ENCODE measurements around the gene COX6A1. TPM values are rescaled to one million over a fixed set of nuclear protein-coding genes. Genes with fewer than 3 reads are reported as not detected.

COX6A1 gene
- total RNA-seq, 1 experiment from 2014 or later = 464 TPM

DNA sequence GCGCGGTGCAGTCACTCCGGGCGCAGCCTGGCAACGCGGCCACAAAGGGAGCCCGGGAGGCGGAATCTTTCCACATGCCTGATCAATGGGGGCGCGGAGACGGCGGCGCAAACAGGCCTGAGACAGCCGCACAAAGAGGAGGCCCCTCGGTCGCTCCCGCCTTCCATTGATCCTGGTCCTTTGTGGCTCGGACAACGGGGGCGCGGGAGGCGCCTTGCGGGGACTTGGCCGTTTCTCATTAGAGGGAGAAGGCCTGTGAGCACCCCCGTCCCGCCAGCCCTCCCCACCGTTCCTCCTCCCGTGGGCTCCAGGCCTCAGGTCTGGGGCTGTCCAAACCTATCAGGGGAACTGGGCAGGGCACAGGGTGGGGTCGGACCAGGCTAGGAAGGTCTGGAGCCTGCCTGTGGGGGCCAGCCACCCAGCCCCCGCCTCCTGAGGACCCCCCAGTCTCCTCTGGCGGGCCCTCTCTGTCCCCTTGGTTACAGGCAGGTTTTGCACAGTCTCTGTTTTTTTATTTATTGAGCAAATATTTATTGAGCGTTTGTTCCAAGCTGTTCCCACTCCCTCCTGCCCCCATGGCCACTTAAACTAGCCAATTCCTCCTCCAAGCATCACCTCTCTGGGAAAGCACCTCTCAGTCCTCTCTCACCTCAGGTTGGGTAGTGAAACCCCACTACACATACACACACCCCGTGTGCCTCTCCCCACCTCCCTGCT lies 39.9 kb upstream of the COX6A1 start:
- no peaks in the 10 kb centered on the region for H3K36me3 ChIP-seq (ENCODE audit: control insufficient read depth in 1 of 2, insufficient read depth in 2 of 2, low read length in 2 of 2)
- no peaks in the 10 kb centered on the region for H3K4me1 ChIP-seq (ENCODE audit: control insufficient read depth in 1 of 2, insufficient read depth in 2 of 2, low read length in 2 of 2)
- BruUV-seq (replicated peaks) = no TSS peak
- intact Hi-C loops (cut with micrococcal nuclease) = no loop called here
- no peak overlapping the region for H3K9ac ChIP-seq (ENCODE audit: low read length)
- no peak for DNase-seq (ENCODE audit: low read depth, low spot score)
- no peaks in the 10 kb centered on the region for H4K20me1 ChIP-seq (ENCODE audit: insufficient read depth)
- no peaks in the 10 kb centered on the region for H3K27me3 ChIP-seq (ENCODE audit: insufficient read depth, low read length)
- no peaks in the 10 kb centered on the region for H3K9me3 ChIP-seq (ENCODE audit: control insufficient read depth in 1 of 2, insufficient read depth in 1 of 2, low read depth in 1 of 2, low read length in 2 of 2)
- H2AFZ ChIP-seq (ENCODE audit: low read depth, low read length, poor library complexity, severe bottlenecking) = no peak overlapping the region
- H3K9me2 ChIP-seq (ENCODE audit: insufficient read depth) = no peaks in the 10 kb centered on the region
- no peak overlapping the region for H3K4me2 ChIP-seq (ENCODE audit: low read length)
- H3K4me3 ChIP-seq (replicated peaks in 1 of 2; ENCODE audit: low read depth in 1 of 2, low read length in 2 of 2) = no peak overlapping the region
- H3K79me2 ChIP-seq (ENCODE audit: insufficient read depth, low read length) = no peaks in the 10 kb centered on the region
- ChIA-PET RAD21 (ENCODE audit: low non-redundant PET in 1 of 2, low total read pairs in 2 of 2, uncharacterized antibody in 2 of 2, unreplicated experiment in 2 of 2) (no interaction called here), POLR2A (no interaction called here), CTCF (no interaction called here)
- no peak overlapping the region for H3K27ac ChIP-seq (ENCODE audit: low read depth, low read length)
- ATAC-seq = no peak
- TF ChIP-seq CEBPB (IDR thresholded peaks at IDR 0.05; ENCODE audit: low read depth) (no peak), EZH2phosphoT487 (IDR thresholded peaks at IDR 0.05; ENCODE audit: borderline replicate concordance) (no peak), RAD21 (IDR thresholded peaks at IDR 0.05; ENCODE audit: low read depth) (no peak), FOSL1 (IDR thresholded peaks at IDR 0.05; ENCODE audit: low read depth) (no peak), TCF7L2 (IDR thresholded peaks at IDR 0.05; ENCODE audit: borderline replicate concordance, extremely low read depth, insufficient read depth, insufficient read length) (no peak)
- TF ChIP-seq, protein P1, sequence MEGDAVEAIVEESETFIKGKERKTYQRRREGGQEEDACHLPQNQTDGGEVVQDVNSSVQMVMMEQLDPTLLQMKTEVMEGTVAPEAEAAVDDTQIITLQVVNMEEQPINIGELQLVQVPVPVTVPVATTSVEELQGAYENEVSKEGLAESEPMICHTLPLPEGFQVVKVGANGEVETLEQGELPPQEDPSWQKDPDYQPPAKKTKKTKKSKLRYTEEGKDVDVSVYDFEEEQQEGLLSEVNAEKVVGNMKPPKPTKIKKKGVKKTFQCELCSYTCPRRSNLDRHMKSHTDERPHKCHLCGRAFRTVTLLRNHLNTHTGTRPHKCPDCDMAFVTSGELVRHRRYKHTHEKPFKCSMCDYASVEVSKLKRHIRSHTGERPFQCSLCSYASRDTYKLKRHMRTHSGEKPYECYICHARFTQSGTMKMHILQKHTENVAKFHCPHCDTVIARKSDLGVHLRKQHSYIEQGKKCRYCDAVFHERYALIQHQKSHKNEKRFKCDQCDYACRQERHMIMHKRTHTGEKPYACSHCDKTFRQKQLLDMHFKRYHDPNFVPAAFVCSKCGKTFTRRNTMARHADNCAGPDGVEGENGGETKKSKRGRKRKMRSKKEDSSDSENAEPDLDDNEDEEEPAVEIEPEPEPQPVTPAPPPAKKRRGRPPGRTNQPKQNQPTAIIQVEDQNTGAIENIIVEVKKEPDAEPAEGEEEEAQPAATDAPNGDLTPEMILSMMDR (IDR thresholded peaks at IDR 0.05 in 2 of 3, conservative IDR thresholded peaks at IDR 0.05 in 1 of 3; ENCODE audit: borderline replicate concordance in 1 of 3, insufficient read depth in 1 of 3, low read depth in 2 of 3, low read length in 2 of 3) = no peak

DNA sequence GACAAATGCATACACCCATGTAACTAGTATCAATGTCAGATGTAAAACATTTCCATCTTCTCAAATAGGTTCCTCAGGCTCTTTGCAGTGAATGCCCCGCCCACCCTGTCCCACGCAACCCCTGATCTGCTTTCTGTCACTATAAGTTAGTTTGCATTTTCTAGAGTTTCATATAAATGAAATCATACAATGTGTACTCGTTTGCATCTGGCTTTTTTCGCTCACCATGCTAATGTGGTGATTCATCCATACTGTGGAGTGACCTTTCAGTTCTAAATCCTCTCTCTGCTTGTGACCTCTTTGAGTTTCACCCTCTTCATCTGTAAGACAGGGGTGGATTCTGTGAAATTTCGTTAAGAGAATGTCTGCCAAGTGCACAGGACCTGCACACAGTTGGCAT lies 38.4 kb upstream of the COX6A1 start:
- POLR2A ChIA-PET = no interaction called here
- intact Hi-C loops (cut with micrococcal nuclease) = no loop called here
- H3K4me2 ChIP-seq (ENCODE audit: low read length) = no peak overlapping the region
- H3K4me1 ChIP-seq (ENCODE audit: control insufficient read depth in 1 of 2, insufficient read depth in 2 of 2, low read length in 2 of 2) = no peaks in the 10 kb centered on the region
- no peak overlapping the region for H3K27ac ChIP-seq (ENCODE audit: low read depth, low read length)
- no peaks in the 10 kb centered on the region for H3K9me3 ChIP-seq (ENCODE audit: control insufficient read depth in 1 of 2, insufficient read depth in 1 of 2, low read depth in 1 of 2, low read length in 2 of 2)
- H3K9me2 ChIP-seq (ENCODE audit: insufficient read depth) = no peaks in the 10 kb centered on the region
- CTCF ChIA-PET = no interaction called here
- no peak overlapping the region for H3K9ac ChIP-seq (ENCODE audit: low read length)
- H3K79me2 ChIP-seq (ENCODE audit: insufficient read depth, low read length) = no peaks in the 10 kb centered on the region
- no TSS peak for BruUV-seq (replicated peaks)
- no peak overlapping the region for H2AFZ ChIP-seq (ENCODE audit: low read depth, low read length, poor library complexity, severe bottlenecking)
- RAD21 ChIA-PET (ENCODE audit: low non-redundant PET in 1 of 2, low total read pairs in 2 of 2, uncharacterized antibody in 2 of 2, unreplicated experiment in 2 of 2) = no interaction called here
- no peak overlapping the region for H3K4me3 ChIP-seq (replicated peaks in 1 of 2; ENCODE audit: low read depth in 1 of 2, low read length in 2 of 2)
- no peaks in the 10 kb centered on the region for H3K27me3 ChIP-seq (ENCODE audit: insufficient read depth, low read length)
- DNase-seq (ENCODE audit: low read depth, low spot score) = no peak
- H4K20me1 ChIP-seq (ENCODE audit: insufficient read depth) = no peaks in the 10 kb centered on the region
- ATAC-seq = no peak
- H3K36me3 ChIP-seq (ENCODE audit: control insufficient read depth in 1 of 2, insufficient read depth in 2 of 2, low read length in 2 of 2) = no peaks in the 10 kb centered on the region
- TF ChIP-seq, protein P1 (IDR thresholded peaks at IDR 0.05 in 2 of 3, conservative IDR thresholded peaks at IDR 0.05 in 1 of 3; ENCODE audit: borderline replicate concordance in 1 of 3, insufficient read depth in 1 of 3, low read depth in 2 of 3, low read length in 2 of 3) = no peak
- TF ChIP-seq YY1 (IDR thresholded peaks at IDR 0.05; ENCODE audit: extremely low read depth, insufficient replicate concordance, low read depth, low read length) = no peak
- TF ChIP-seq CEBPB (IDR thresholded peaks at IDR 0.05; ENCODE audit: low read depth) = no peak
- TF ChIP-seq JUND (IDR thresholded peaks at IDR 0.05) = no peak
- no peak for TF ChIP-seq EZH2 (IDR thresholded peaks at IDR 0.05)
- TF ChIP-seq, protein P2, sequence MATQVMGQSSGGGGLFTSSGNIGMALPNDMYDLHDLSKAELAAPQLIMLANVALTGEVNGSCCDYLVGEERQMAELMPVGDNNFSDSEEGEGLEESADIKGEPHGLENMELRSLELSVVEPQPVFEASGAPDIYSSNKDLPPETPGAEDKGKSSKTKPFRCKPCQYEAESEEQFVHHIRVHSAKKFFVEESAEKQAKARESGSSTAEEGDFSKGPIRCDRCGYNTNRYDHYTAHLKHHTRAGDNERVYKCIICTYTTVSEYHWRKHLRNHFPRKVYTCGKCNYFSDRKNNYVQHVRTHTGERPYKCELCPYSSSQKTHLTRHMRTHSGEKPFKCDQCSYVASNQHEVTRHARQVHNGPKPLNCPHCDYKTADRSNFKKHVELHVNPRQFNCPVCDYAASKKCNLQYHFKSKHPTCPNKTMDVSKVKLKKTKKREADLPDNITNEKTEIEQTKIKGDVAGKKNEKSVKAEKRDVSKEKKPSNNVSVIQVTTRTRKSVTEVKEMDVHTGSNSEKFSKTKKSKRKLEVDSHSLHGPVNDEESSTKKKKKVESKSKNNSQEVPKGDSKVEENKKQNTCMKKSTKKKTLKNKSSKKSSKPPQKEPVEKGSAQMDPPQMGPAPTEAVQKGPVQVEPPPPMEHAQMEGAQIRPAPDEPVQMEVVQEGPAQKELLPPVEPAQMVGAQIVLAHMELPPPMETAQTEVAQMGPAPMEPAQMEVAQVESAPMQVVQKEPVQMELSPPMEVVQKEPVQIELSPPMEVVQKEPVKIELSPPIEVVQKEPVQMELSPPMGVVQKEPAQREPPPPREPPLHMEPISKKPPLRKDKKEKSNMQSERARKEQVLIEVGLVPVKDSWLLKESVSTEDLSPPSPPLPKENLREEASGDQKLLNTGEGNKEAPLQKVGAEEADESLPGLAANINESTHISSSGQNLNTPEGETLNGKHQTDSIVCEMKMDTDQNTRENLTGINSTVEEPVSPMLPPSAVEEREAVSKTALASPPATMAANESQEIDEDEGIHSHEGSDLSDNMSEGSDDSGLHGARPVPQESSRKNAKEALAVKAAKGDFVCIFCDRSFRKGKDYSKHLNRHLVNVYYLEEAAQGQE (IDR thresholded peaks at IDR 0.05; ENCODE audit: low read depth) = no peak
- TF ChIP-seq SP1 (IDR thresholded peaks at IDR 0.05; ENCODE audit: low read depth) = no peak

Measured in HCT116 (cell line).